ENCODE results near the gene JAZF1.

The JAZF1 gene

DNA sequence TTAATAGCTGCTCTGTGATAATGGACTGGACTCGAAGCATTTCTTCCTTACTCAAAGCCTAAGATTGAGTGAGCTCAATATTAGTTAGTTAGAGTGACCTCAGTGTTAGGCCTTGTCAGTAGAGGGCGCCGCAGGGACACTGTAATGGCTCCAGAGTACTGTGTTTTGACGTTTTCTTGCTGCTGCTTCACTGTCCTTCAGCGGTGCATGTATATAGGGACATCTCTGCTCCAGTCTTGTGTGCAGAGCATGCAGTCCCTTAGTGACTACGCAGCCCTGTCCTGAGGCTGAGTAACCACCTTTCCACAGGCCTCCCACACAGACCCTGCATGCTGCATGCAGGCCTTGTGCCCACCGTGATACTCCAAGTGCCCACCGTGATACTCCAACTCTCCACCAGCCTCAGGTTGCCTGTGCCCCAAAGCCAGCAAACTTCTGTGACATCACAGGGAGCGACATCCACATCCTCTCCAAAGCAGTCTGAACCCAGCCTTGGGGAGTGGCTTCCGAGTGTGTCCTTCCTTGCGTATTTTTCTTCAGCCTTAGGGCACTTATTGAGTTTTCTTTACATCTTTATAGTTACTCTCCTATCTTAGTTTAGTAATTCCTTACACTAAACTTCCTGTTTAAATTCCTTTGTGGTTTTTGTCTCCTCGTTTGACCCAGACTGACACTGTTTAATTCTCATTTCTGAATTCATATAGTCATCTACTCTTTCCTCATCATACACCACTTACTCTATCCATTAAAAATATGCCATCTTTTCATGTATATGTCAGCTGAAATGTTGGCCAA is 118.2 kb downstream of the JAZF1 start:
- Histone ChIP-seq H3K4me1 (ENCODE audit: insufficient read depth, low read length, severe bottlenecking) (peaks cover 12% of the 10 kb centered on the region), H3K36me3 (ENCODE audit: insufficient read depth, low read length) (no peaks in the 10 kb centered on the region), H3K27me3 (ENCODE audit: insufficient read depth, low read length) (no peaks in the 10 kb centered on the region), H3K4me3 (ENCODE audit: low read depth, low read length, poor library complexity, severe bottlenecking) (no peak overlapping the region), H3K4me2 (ENCODE audit: low read length) (no peak overlapping the region), H2AFZ (ENCODE audit: low read length) (no peak overlapping the region), H3K27ac (ENCODE audit: low read depth, low read length, poor library complexity, severe bottlenecking) (no peak overlapping the region), H3F3A (ENCODE audit: insufficient read depth, low read length) (no peaks in the 10 kb centered on the region), H3K9ac (ENCODE audit: low read length) (no peak overlapping the region), H3K9me3 (ENCODE audit: low read length) (peaks cover 5% of the 10 kb centered on the region; the same call in 1 of the 2 replicates), H4K20me1 (ENCODE audit: insufficient read depth, low read length) (no peaks in the 10 kb centered on the region), H3K79me2 (ENCODE audit: insufficient read depth, low read length) (no peaks in the 10 kb centered on the region), H3K9me2 (ENCODE audit: low read depth, low read length) (no peaks in the 10 kb centered on the region)
- TF ChIP-seq, protein P1, sequence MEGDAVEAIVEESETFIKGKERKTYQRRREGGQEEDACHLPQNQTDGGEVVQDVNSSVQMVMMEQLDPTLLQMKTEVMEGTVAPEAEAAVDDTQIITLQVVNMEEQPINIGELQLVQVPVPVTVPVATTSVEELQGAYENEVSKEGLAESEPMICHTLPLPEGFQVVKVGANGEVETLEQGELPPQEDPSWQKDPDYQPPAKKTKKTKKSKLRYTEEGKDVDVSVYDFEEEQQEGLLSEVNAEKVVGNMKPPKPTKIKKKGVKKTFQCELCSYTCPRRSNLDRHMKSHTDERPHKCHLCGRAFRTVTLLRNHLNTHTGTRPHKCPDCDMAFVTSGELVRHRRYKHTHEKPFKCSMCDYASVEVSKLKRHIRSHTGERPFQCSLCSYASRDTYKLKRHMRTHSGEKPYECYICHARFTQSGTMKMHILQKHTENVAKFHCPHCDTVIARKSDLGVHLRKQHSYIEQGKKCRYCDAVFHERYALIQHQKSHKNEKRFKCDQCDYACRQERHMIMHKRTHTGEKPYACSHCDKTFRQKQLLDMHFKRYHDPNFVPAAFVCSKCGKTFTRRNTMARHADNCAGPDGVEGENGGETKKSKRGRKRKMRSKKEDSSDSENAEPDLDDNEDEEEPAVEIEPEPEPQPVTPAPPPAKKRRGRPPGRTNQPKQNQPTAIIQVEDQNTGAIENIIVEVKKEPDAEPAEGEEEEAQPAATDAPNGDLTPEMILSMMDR (IDR thresholded peaks at IDR 0.05; ENCODE audit: low read length), result peak; percentile 98
- no peak for TF ChIP-seq EZH2 (IDR thresholded peaks at IDR 0.05; ENCODE audit: borderline replicate concordance, low read length)

DNA sequence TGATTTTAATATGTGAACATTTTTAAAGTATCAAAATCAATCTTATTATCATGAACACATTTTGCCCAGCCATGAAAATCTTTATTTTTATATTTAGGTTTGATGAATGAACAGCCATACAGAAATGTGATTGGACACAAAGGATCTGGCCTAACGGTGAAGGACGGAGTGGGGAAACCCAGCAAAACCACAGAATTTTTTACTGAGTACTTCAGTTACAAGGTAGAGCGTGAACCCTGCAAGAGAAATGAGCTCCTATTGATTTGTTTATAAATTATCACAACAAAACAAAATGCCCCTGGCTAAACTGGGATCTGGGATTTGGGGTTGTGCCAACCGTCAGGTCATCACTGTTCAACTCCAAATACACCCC is 118.8 kb downstream of the JAZF1 start:
- H3K36me3 ChIP-seq (ENCODE audit: insufficient read depth, low read length), result no peaks in the 10 kb centered on the region
- TF ChIP-seq, protein P1 (IDR thresholded peaks at IDR 0.05; ENCODE audit: low read length), result no peak
- no peak for TF ChIP-seq EZH2 (IDR thresholded peaks at IDR 0.05; ENCODE audit: borderline replicate concordance, low read length)
- no peak overlapping the region for H2AFZ ChIP-seq (ENCODE audit: low read length)
- H3K4me2 ChIP-seq (ENCODE audit: low read length), result no peak overlapping the region
- no peak overlapping the region for H3K4me3 ChIP-seq (ENCODE audit: low read depth, low read length, poor library complexity, severe bottlenecking)
- H3K79me2 ChIP-seq (ENCODE audit: insufficient read depth, low read length), result no peaks in the 10 kb centered on the region
- no peaks in the 10 kb centered on the region for H3F3A ChIP-seq (ENCODE audit: insufficient read depth, low read length)
- peaks cover 12% of the 10 kb centered on the region for H3K4me1 ChIP-seq (ENCODE audit: insufficient read depth, low read length, severe bottlenecking)
- no peaks in the 10 kb centered on the region for H3K9me2 ChIP-seq (ENCODE audit: low read depth, low read length)
- no peaks in the 10 kb centered on the region for H3K27me3 ChIP-seq (ENCODE audit: insufficient read depth, low read length)
- no peak overlapping the region for H3K9ac ChIP-seq (ENCODE audit: low read length)
- H4K20me1 ChIP-seq (ENCODE audit: insufficient read depth, low read length), result no peaks in the 10 kb centered on the region
- H3K27ac ChIP-seq (ENCODE audit: low read depth, low read length, poor library complexity, severe bottlenecking), result no peak overlapping the region
- H3K9me3 ChIP-seq (ENCODE audit: low read length), result peaks cover 5% of the 10 kb centered on the region; the same call in 1 of the 2 replicates

DNA sequence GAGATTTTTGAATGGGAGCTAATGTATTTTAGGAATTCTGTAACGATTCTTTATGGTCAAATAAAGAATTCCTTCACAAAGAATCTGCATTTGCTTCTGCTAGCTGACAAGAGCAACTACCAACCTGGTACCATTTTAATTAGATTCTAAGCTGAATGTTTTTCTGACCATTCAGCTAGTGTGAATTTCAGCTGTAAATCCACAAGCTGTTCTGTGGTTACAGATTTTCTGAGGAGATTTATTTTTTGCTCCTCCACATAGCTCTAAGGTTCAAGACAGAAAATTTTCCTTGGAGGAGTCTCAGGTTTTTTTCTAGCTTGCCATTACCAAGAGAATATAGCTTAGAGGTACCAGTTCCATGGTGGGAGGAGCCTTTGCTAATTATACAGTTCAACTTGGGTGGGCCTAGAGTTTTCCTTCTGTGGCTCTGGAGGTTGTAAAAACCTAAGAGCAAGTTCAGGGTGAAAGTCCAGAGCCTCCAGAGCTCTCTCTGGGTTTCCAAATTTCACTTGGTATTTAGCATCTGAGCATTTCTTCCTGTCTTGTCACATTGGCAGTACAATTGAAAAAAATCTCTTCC is 120.1 kb downstream of the JAZF1 start:
- Histone ChIP-seq H2AFZ (ENCODE audit: low read length) (no peak overlapping the region), H3K9me3 (ENCODE audit: low read length) (peaks cover 5% of the 10 kb centered on the region; the same call in 1 of the 2 replicates), H3K4me1 (ENCODE audit: insufficient read depth, low read length, severe bottlenecking) (peaks cover 12% of the 10 kb centered on the region), H3K27ac (ENCODE audit: low read depth, low read length, poor library complexity, severe bottlenecking) (no peak overlapping the region), H3K4me3 (ENCODE audit: low read depth, low read length, poor library complexity, severe bottlenecking) (no peak overlapping the region), H3K27me3 (ENCODE audit: insufficient read depth, low read length) (no peaks in the 10 kb centered on the region), H3K4me2 (ENCODE audit: low read length) (no peak overlapping the region), H3K79me2 (ENCODE audit: insufficient read depth, low read length) (no peaks in the 10 kb centered on the region), H3K9ac (ENCODE audit: low read length) (no peak overlapping the region), H3K36me3 (ENCODE audit: insufficient read depth, low read length) (no peaks in the 10 kb centered on the region), H3F3A (ENCODE audit: insufficient read depth, low read length) (no peaks in the 10 kb centered on the region), H3K9me2 (ENCODE audit: low read depth, low read length) (no peaks in the 10 kb centered on the region), H4K20me1 (ENCODE audit: insufficient read depth, low read length) (no peaks in the 10 kb centered on the region)
- TF ChIP-seq, protein P1 (IDR thresholded peaks at IDR 0.05; ENCODE audit: low read length), result no peak
- TF ChIP-seq EZH2 (IDR thresholded peaks at IDR 0.05; ENCODE audit: borderline replicate concordance, low read length), result no peak

Data from OCI-LY1 (cell line).